Esophagus mucosa (tissue), 1 donor: ENCODE data around the gene RPL7A. TPM values are rescaled to one million over a fixed set of nuclear protein-coding genes. Genes with fewer than 3 reads are reported as not detected.
A peak's percentile ranks its signal among the peaks of the same experiment; 100 is the strongest.
"Not testable (repeated sequence)": the region's sequence is repeated elsewhere in the genome, so short reads cannot be mapped to it uniquely, and the experiment has no call there.

Source experiments
- ATAC-seq: fragments of 200-7000 bp; cut with Tn5 transposase; one replicate; pipeline ENCODE4 v1.9.1; 2020
- total RNA-seq: library from RNA; stranded (reverse); gene quantifications from one replicate; pipeline ENCODE4 v1.2.4, GENCODE V29; 2023
- donor health status: DM: yes; HTN: yes; CAD: no.

The RPL7A gene
- total RNA-seq, result 2,377 TPM

- peak; percentile 84 for ATAC-seq
Observed at GRCh38 chr9:133347985-133348717, at the start of gene RPL7A, which contains the start of gene MED22. Gene RPL7A (plus strand): TSS chr9:133348218. CDS start chr9:133348244, 26 bp downstream. Gene MED22 (minus strand): TSS chr9:133348131. CDS start chr9:133346662, 1,469 bp downstream.

GRCh38 chr9:133299996-133300395, 48.0 kb upstream of the RPL7A start:
- not testable (repeated sequence) for ATAC-seq

- ATAC-seq, result no peak
Observed at GRCh38 chr9:133301253-133302230, 46.5 kb upstream of the RPL7A start.

- ATAC-seq, result no peak
Observed at GRCh38 chr9:133303266-133304157, 44.5 kb upstream of the RPL7A start.

GRCh38 chr9:133304158-133304470, 43.9 kb upstream of the RPL7A start:
- peak; percentile 10 for ATAC-seq

- peak; percentile 17 for ATAC-seq
Observed at GRCh38 chr9:133304477-133305377, 43.3 kb upstream of the RPL7A start.

GRCh38 chr9:133305731-133306130, 42.3 kb upstream of the RPL7A start:
- no peak for ATAC-seq

GRCh38 chr9:133306242-133307204, 41.5 kb upstream of the RPL7A start:
- no peak for ATAC-seq

GRCh38 chr9:133307301-133307700, 40.7 kb upstream of the RPL7A start:
- no peak for ATAC-seq

- ATAC-seq, result no peak
Observed at GRCh38 chr9:133309608-133310007, 38.4 kb upstream of the RPL7A start.

GRCh38 chr9:133315997-133316396, 32.0 kb upstream of the RPL7A start:
- ATAC-seq, result no peak

GRCh38 chr9:133317551-133317950, 30.5 kb upstream of the RPL7A start:
- not testable (repeated sequence) for ATAC-seq

- no peak for ATAC-seq
Observed at GRCh38 chr9:133320421-133320881, 27.6 kb upstream of the RPL7A start.

- ATAC-seq, result no peak
Observed at GRCh38 chr9:133321411-133321935, 26.5 kb upstream of the RPL7A start.

- no peak for ATAC-seq
Observed at GRCh38 chr9:133322701-133323100, 25.3 kb upstream of the RPL7A start.

GRCh38 chr9:133323211-133323610, 24.8 kb upstream of the RPL7A start:
- ATAC-seq, result no peak

- ATAC-seq, result no peak
Observed at GRCh38 chr9:133323991-133324703, 23.9 kb upstream of the RPL7A start.

- ATAC-seq, result not testable (repeated sequence)
Observed at GRCh38 chr9:133327021-133327420, 21.0 kb upstream of the RPL7A start.
